AG04449 (cell line): ENCODE measurements around the gene CCS.

ENCODE experiments used
- CTCF ChIA-PET: fragments of 350-600 bp; formaldehyde crosslinking; extraction: SDS; loops from one replicate; lab custom pipeline; 2021; ENCODE audit warnings: antibody characterized with exemption; lab: Yijun Ruan, JAX
- POLR2A ChIA-PET: fragments of 400-600, 350-600 bp; formaldehyde crosslinking; extraction: SDS; loops from one replicate; lab custom pipeline; 2020; ENCODE audit warnings: antibody characterized with exemption, inconsistent platforms; lab: Yijun Ruan, JAX
- DNase-seq: peaks from one replicate; pipeline ENCODE4 v3.0.0-alpha.2; 2010; ENCODE audit warnings: low read depth, low spot score
- H3K4me3 ChIP-seq: 2 replicates; pipeline ENCODE4 v1.5.1; 2011; ENCODE audit warnings: low read depth, mild to moderate bottlenecking, control low read depth, low read length
- TF ChIP-seq, protein P1 (sequence below): IDR thresholded peaks from one replicate; pipeline ENCODE4 v1.5.1; 2011; ENCODE audit warnings: mild to moderate bottlenecking, moderate library complexity, low read length, control low read depth, inconsistent platforms; ENCODE audit not compliant: insufficient read depth; ENCODE audit errors: missing control alignments

The CCS gene

DNA sequence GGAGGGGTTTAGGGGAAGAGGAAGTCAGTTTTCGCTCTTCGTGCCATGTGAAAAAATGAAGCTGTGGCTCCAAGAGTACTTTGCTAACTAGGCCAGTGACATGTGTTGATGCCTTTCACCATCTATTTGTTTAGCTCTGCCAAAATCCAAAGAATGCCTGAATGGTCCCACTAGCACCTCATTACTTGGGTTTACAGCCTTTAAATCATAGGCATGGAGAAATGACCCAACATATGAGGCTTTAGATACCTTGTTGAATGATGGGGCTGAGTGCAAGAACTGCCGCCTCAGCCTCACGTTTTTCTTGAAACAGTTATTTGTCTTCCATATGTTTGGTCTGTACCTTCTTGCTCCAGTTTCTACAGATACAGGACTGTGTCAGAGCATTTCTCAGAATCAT lies 53.8 kb downstream of the CCS start:
- TF ChIP-seq, protein P1, sequence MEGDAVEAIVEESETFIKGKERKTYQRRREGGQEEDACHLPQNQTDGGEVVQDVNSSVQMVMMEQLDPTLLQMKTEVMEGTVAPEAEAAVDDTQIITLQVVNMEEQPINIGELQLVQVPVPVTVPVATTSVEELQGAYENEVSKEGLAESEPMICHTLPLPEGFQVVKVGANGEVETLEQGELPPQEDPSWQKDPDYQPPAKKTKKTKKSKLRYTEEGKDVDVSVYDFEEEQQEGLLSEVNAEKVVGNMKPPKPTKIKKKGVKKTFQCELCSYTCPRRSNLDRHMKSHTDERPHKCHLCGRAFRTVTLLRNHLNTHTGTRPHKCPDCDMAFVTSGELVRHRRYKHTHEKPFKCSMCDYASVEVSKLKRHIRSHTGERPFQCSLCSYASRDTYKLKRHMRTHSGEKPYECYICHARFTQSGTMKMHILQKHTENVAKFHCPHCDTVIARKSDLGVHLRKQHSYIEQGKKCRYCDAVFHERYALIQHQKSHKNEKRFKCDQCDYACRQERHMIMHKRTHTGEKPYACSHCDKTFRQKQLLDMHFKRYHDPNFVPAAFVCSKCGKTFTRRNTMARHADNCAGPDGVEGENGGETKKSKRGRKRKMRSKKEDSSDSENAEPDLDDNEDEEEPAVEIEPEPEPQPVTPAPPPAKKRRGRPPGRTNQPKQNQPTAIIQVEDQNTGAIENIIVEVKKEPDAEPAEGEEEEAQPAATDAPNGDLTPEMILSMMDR = no peak
- CTCF ChIA-PET = interaction anchor here (0.7 to 1.4 kb wide), 3 partner anchors 11 to 32 kb away, joined by 3 to 4 read pairs (median 3); no protein-coding TSS in a partner anchor
- DNase-seq = no peak
- no peak overlapping the region for H3K4me3 ChIP-seq
- POLR2A ChIA-PET = interaction anchor here (2.5 kb wide), 1 partner anchor 8 kb away, joined by 6 read pairs; the partner anchor contains the start of gene RBM4

- TF ChIP-seq, protein P1 = no peak
- POLR2A ChIA-PET = interaction anchor here (1.4 kb wide), 1 partner anchor 33 kb away, joined by 6 read pairs; the partner anchor contains the start of gene RBM14
- CTCF ChIA-PET = interaction anchor here (1.2 kb wide), 1 partner anchor 69 kb away, joined by 3 read pairs; no protein-coding TSS in a partner anchor
- DNase-seq = no peak
- no peak overlapping the region for H3K4me3 ChIP-seq
These were observed 56.9 kb downstream of the CCS start for GRCh38 chr11:66649903-66650302.

DNA sequence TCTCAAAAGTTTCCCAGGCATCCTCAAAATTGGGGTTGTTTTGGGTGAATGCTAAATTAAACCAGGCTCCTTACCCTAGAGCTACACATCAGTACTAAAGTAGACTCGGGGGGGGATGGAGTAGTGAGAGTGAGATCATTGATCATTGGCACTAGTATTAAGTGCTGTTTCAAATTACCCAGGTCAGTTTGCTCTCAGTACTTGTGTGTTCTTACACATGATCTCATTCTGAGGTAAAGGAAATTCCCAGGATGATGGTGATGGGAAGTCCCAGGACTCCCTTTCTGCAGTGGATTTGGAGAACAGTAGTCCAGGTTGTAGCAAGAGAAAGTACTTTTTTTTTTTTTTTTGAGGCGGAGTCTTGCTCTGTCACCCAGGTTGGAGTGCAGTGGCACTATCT lies 58.0 kb downstream of the CCS start:
- CTCF ChIA-PET = interaction anchor here (1.2 kb wide), 1 partner anchor 70 kb away, joined by 3 read pairs; no protein-coding TSS in a partner anchor

GRCh38 chr11:66652651-66653050 lies 59.7 kb downstream of the CCS start:
- TF ChIP-seq, protein P1 = no peak
- H3K4me3 ChIP-seq = no peak overlapping the region
- POLR2A ChIA-PET = interaction anchor here (1.0 to 1.3 kb wide), 2 partner anchors 12 to 14 kb away, joined by 3 read pairs; partner anchors contain the start of gene RBM4
- CTCF ChIA-PET = interaction anchor here (0.8 kb wide), 1 partner anchor 9 kb away, joined by 3 read pairs; no protein-coding TSS in a partner anchor
- DNase-seq = no peak

More for the DNA sequence above, 58.0 kb downstream of the CCS start:
- POLR2A ChIA-PET = no interaction called here
- no peak for DNase-seq
- TF ChIP-seq, protein P1 = no peak
- H3K4me3 ChIP-seq = no peak overlapping the region

- TF ChIP-seq, protein P1 = no peak
- H3K4me3 ChIP-seq = no peak overlapping the region
- ChIA-PET POLR2A (interaction anchor here (1.0 to 1.3 kb wide), 2 partner anchors 12 to 15 kb away, joined by 3 read pairs; partner anchors contain the start of gene RBM4), CTCF (no interaction called here)
- no peak for DNase-seq
These were observed 60.1 kb downstream of the CCS start for GRCh38 chr11:66653123-66653522.
